ENCODE data around the gene KCNIP4.

DNA sequence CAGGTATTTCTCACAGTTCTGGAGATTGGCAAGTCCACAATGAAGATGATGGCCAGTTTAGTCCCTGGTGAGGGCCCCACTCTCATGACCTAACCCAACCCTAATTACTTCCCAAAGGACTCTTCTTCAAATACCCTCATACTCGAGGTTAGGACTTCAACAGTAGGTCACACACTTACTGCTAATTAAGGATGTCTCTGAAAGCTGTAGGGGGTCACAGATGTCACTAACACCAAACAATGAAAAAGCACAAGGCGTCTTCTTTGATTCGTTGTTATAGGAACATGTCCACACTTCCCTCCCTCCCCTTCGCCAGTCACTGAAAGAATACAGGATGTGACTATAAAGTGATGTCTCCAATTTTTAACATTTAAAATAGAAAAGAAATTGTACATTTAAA, 938.6 kb downstream of the KCNIP4 start:
- no peak for TF ChIP-seq SUZ12 (IDR thresholded peaks at IDR 0.05; ENCODE audit: extremely low read depth, insufficient read depth, insufficient read length)
- TF ChIP-seq ZNF274 (IDR thresholded peaks at IDR 0.05; ENCODE audit: low read depth, low read length): no peak
